OCI-LY3 (cell line): ENCODE data around the gene POLH.

ENCODE experiments used
- EZH2phosphoT487 ChIP-seq: fragments of 200-600 bp; shearing (Covaris generic); IDR thresholded peaks from 2 replicates; pipeline ENCODE4 v1.6.1; 2018; ENCODE audit warnings: antibody characterized with exemption, mixed run types, low read depth
- TF ChIP-seq, protein P1 (sequence below): fragments of 200-600, 300-600 bp; sonication (generic); IDR thresholded peaks from 2 replicates; pipeline ENCODE4 v1.5.1; 2014; ENCODE audit warnings: antibody characterized with exemption, low read length, low read depth

DNA sequence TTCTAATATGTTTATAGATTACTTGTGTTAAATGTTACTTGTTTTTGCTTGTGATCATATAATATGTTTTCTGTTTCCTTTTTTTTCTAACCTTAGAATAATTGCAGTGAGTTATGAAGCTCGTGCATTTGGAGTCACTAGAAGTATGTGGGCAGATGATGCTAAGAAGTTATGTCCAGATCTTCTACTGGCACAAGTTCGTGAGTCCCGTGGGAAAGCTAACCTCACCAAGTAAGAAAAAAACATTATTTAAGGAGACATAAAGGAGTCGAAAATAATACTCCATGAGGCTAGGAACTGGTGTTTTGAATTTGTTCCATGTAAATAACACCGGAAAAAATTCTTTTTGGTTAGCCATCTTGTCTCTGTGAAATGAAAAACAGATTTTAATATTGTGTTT is 6.9 kb downstream of the POLH start:
- TF ChIP-seq, protein P1, sequence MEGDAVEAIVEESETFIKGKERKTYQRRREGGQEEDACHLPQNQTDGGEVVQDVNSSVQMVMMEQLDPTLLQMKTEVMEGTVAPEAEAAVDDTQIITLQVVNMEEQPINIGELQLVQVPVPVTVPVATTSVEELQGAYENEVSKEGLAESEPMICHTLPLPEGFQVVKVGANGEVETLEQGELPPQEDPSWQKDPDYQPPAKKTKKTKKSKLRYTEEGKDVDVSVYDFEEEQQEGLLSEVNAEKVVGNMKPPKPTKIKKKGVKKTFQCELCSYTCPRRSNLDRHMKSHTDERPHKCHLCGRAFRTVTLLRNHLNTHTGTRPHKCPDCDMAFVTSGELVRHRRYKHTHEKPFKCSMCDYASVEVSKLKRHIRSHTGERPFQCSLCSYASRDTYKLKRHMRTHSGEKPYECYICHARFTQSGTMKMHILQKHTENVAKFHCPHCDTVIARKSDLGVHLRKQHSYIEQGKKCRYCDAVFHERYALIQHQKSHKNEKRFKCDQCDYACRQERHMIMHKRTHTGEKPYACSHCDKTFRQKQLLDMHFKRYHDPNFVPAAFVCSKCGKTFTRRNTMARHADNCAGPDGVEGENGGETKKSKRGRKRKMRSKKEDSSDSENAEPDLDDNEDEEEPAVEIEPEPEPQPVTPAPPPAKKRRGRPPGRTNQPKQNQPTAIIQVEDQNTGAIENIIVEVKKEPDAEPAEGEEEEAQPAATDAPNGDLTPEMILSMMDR = no peak
- no peak for TF ChIP-seq EZH2phosphoT487
